IMR-90 (cell line): ENCODE data around the gene DBH. TPM values are rescaled to one million over a fixed set of nuclear protein-coding genes. Genes with fewer than 3 reads are reported as not detected.

Experiments used
- ATAC-seq: fragments of 200-7000 bp; cut with Tn5 transposase; 2 replicates; pipeline ENCODE4 v1.9.1; 2020; ENCODE audit warnings: low read depth, mild to moderate bottlenecking, moderate library complexity
- BruUV-seq: library from RNA; stranded (reverse); fragments of 400-500 nt; replicated peaks from 2 replicates; lab custom pipeline; 2021; lab: Mats Ljungman, UMichigan
- CTCF ChIA-PET: fragments of 300-600 bp; formaldehyde crosslinking; extraction: SDS; loops from one replicate; lab custom pipeline; 2021; ENCODE audit warnings: antibody characterized with exemption; lab: Yijun Ruan, JAX
- POLR2A ChIA-PET: fragments of 300-600 bp; sonication (Branson Sonifier 250); formaldehyde crosslinking; loops from one replicate; lab custom pipeline; 2022; ENCODE audit warnings: antibody characterized with exemption; ENCODE audit not compliant: unreplicated experiment; lab: Charles Lee
- DNase-seq: peaks from one replicate; pipeline ENCODE4 v3.0.0; 2013
- H2AFZ ChIP-seq: replicated peaks from 2 replicates; pipeline ENCODE3; 2013; ENCODE audit warnings: low read length, mild to moderate bottlenecking; ENCODE audit not compliant: poor library complexity
- H2AK5ac ChIP-seq: 2 replicates; pipeline ENCODE4 v1.6.1; 2013; ENCODE audit warnings: low read depth, low read length, inconsistent platforms
- H2AK9ac ChIP-seq: replicated peaks from 2 replicates; pipeline ENCODE3; 2013; ENCODE audit warnings: mild to moderate bottlenecking, low read depth, low read length, moderate library complexity; ENCODE audit not compliant: poor library complexity
- H2BK120ac ChIP-seq: 2 replicates; pipeline ENCODE4 v1.6.1; 2013; ENCODE audit warnings: low read depth, low read length, inconsistent platforms
- H2BK15ac ChIP-seq: 3 replicates; pipeline ENCODE4 v1.6.1; 2013; ENCODE audit warnings: low read depth, low read length, inconsistent platforms
- H2BK20ac ChIP-seq: 2 replicates; pipeline ENCODE4 v1.6.1; 2013; ENCODE audit warnings: low read depth, mild to moderate bottlenecking, inconsistent platforms, low read length, moderate library complexity
- H2BK5ac ChIP-seq: 2 replicates; pipeline ENCODE4 v1.6.1; 2013; ENCODE audit warnings: mild to moderate bottlenecking, low read depth, low read length, inconsistent platforms; ENCODE audit not compliant: poor library complexity, severe bottlenecking
- H3K14ac ChIP-seq: replicated peaks from 2 replicates; pipeline ENCODE4 v1.6.1; 2013; ENCODE audit warnings: low read depth, low read length, inconsistent platforms
- H3K18ac ChIP-seq: 2 replicates; pipeline ENCODE4 v1.6.1; 2013; ENCODE audit warnings: low read depth, low read length, control low read depth
- H3K23ac ChIP-seq: 2 replicates; pipeline ENCODE4 v1.6.1; 2013; ENCODE audit warnings: low read depth, low read length, inconsistent platforms
- H3K27ac ChIP-seq: 2 replicates; pipeline ENCODE4 v1.5.1; 2013; ENCODE audit warnings: mild to moderate bottlenecking, control low read depth, low read length; ENCODE audit not compliant: insufficient read depth
- H3K27me3 ChIP-seq: 2 replicates; pipeline ENCODE4 v1.6.1; 2013; ENCODE audit warnings: low read length; ENCODE audit not compliant: control insufficient read depth, insufficient read depth
- H3K36me3 ChIP-seq: 2 replicates; pipeline ENCODE4 v1.6.1; 2013; ENCODE audit warnings: low read length, mixed read lengths; ENCODE audit not compliant: control insufficient read depth, insufficient read depth
- H3K4ac ChIP-seq: 2 replicates; pipeline ENCODE4 v1.6.1; 2013; ENCODE audit warnings: low read depth, low read length, inconsistent platforms
- H3K4me1 ChIP-seq: 2 replicates; pipeline ENCODE4 v1.6.1; 2013; ENCODE audit warnings: low read length, mixed read lengths; ENCODE audit not compliant: control insufficient read depth, insufficient read depth
- H3K4me2 ChIP-seq: 2 replicates; pipeline ENCODE4 v1.6.1; 2013; ENCODE audit warnings: low read depth, mild to moderate bottlenecking, control low read depth, low read length, moderate library complexity
- H3K4me3 ChIP-seq: 2 replicates; pipeline ENCODE4 v1.5.1; 2013; ENCODE audit warnings: low read depth, mild to moderate bottlenecking, control low read depth, low read length, moderate library complexity; ENCODE audit not compliant: insufficient read depth
- H3K56ac ChIP-seq: 2 replicates; pipeline ENCODE4 v1.6.1; 2013; ENCODE audit warnings: low read length, inconsistent platforms; ENCODE audit not compliant: insufficient read depth; ENCODE audit errors: extremely low read depth
- H3K79me1 ChIP-seq, 2 experiments: 2 replicates each; pipeline ENCODE4 v1.6.1; 2013; ENCODE audit warnings: low read length in 2 of 2, inconsistent platforms in 1 of 2, low read depth in 1 of 2
- H3K9ac ChIP-seq: 2 replicates; pipeline ENCODE4 v1.6.1; 2013; ENCODE audit warnings: low read depth, low read length, control low read depth
- H3K9me1 ChIP-seq: 2 replicates; pipeline ENCODE4 v1.6.1; 2013; ENCODE audit warnings: low read length, inconsistent platforms; ENCODE audit not compliant: insufficient read depth
- H3K9me3 ChIP-seq: 2 replicates; pipeline ENCODE4 v1.6.1; 2013; ENCODE audit warnings: low read length; ENCODE audit not compliant: control insufficient read depth, insufficient read depth
- H4K20me1 ChIP-seq: 2 replicates; pipeline ENCODE4 v1.6.1; 2013; ENCODE audit warnings: low read length, inconsistent platforms; ENCODE audit not compliant: insufficient read depth
- H4K5ac ChIP-seq: 2 replicates; pipeline ENCODE4 v1.6.1; 2013; ENCODE audit warnings: mild to moderate bottlenecking, low read depth, low read length, control low read depth
- H4K8ac ChIP-seq, 2 experiments: 2 replicates each; pipeline ENCODE4 v1.6.1; 2013; ENCODE audit warnings: low read depth in 2 of 2, low read length in 2 of 2, control low read depth in 1 of 2, inconsistent platforms in 1 of 2
- H4K91ac ChIP-seq: 2 replicates; pipeline ENCODE4 v1.6.1; 2013; ENCODE audit warnings: low read depth, low read length, inconsistent platforms; ENCODE audit not compliant: insufficient read depth
- BHLHE40 ChIP-seq: fragments of 150-350 bp; IDR thresholded peaks from 2 replicates; pipeline ENCODE4 v1.6.1; 2016; ENCODE audit warnings: mild to moderate bottlenecking, low read depth, low read length
- CEBPB ChIP-seq: IDR thresholded peaks from 2 replicates; pipeline ENCODE4 v1.6.1; 2012; ENCODE audit warnings: low read depth, low read length, improper control_type of control experiment
- CHD1 ChIP-seq: IDR thresholded peaks from 2 replicates; pipeline ENCODE4 v1.6.1; 2012; ENCODE audit warnings: low read depth, low read length, improper control_type of control experiment
- ELK1 ChIP-seq: fragments of 150-350 bp; IDR thresholded peaks from 2 replicates; pipeline ENCODE4 v1.6.1; 2016; ENCODE audit warnings: low read depth, mild to moderate bottlenecking, low read length, moderate library complexity, borderline replicate concordance
- FOS ChIP-seq: fragments of 150-350 bp; IDR thresholded peaks from 2 replicates; pipeline ENCODE4 v1.6.1; 2016; ENCODE audit warnings: low read depth, low read length
- MAFK ChIP-seq: IDR thresholded peaks from 2 replicates; pipeline ENCODE4 v1.6.1; 2012; ENCODE audit warnings: low read depth, low read length, improper control_type of control experiment
- MAZ ChIP-seq: IDR thresholded peaks from 2 replicates; pipeline ENCODE4 v1.6.1; 2012; ENCODE audit warnings: low read depth, mild to moderate bottlenecking, low read length, improper control_type of control experiment, moderate library complexity, borderline replicate concordance
- MXI1 ChIP-seq: IDR thresholded peaks from 2 replicates; pipeline ENCODE4 v1.6.1; 2012; ENCODE audit warnings: low read depth, mild to moderate bottlenecking, low read length, moderate library complexity, borderline replicate concordance
- NFE2L2 ChIP-seq: fragments of 150-350 bp; IDR thresholded peaks from 2 replicates; pipeline ENCODE4 v1.6.1; 2016; ENCODE audit warnings: low read depth, mild to moderate bottlenecking, low read length
- POLR2A ChIP-seq: IDR thresholded peaks from 2 replicates; pipeline ENCODE4 v1.6.1; 2012; ENCODE audit warnings: mild to moderate bottlenecking, low read depth, low read length
- RCOR1 ChIP-seq: IDR thresholded peaks from 2 replicates; pipeline ENCODE4 v1.6.1; 2012; ENCODE audit warnings: mild to moderate bottlenecking, low read length, improper control_type of control experiment; ENCODE audit not compliant: insufficient replicate concordance
- RFX5 ChIP-seq: IDR thresholded peaks from 2 replicates; pipeline ENCODE4 v1.8.0; 2012; ENCODE audit warnings: low read depth, mild to moderate bottlenecking, low read length, moderate library complexity
- SMC3 ChIP-seq: fragments of 150-350 bp; IDR thresholded peaks from 2 replicates; pipeline ENCODE4 v1.6.1; 2016; ENCODE audit warnings: low read depth, mild to moderate bottlenecking, antibody characterized with exemption, low read length, moderate library complexity
- WGBS, 2 experiments: methylation state at CpG; one replicate each; pipeline versions ENCODE4 v1.1.5 to v1.1.7; 2013; ENCODE audit warnings: missing lambda C conversion rate in 2 of 2; ENCODE audit not compliant: insufficient read length in 1 of 2; ENCODE audit errors: extremely low coverage in 2 of 2; 5-methylcytosine and 5-hydroxymethylcytosine counted together
- dilution Hi-C: fragments of 300-500 bp; cut with HindIII; formaldehyde crosslinking; loops from one replicate; pipeline ENCODE4 v1.14.3; 2018; ENCODE audit warnings: low sequenced_read_pairs; ENCODE audit not compliant: unreplicated experiment
- in situ Hi-C: fragments of 300-500 bp; cut with MboI; formaldehyde crosslinking; loops from 3 replicates; pipeline ENCODE4 v1.14.3; 2019; ENCODE audit warnings: low sequenced_read_pairs, inconsistent platforms, mixed read lengths
- intact Hi-C: fragments of 100-400 bp; cut with micrococcal nuclease; formaldehyde crosslinking; loops from 2 replicates; pipeline ENCODE4 v1.10.0; 2022
- polyA plus RNA-seq, 3 experiments: library from polyadenylated mRNA; depleted of rRNA; stranded (reverse); fragments of >200 nt; gene quantifications; 2 replicates each; pipeline ENCODE4 v1.2.3, GENCODE V29; 2012; ENCODE audit warnings: low replicate concordance in 1 of 3
- total RNA-seq: library from RNA; depleted of rRNA; stranded (reverse); fragments of >200 nt; gene quantifications from 2 replicates; pipeline ENCODE4 v1.2.3, GENCODE V29; 2012
- TF ChIP-seq, protein P1 (sequence below): fragments of 150-350 bp; IDR thresholded peaks from 2 replicates; pipeline ENCODE4 v1.6.1; 2017; ENCODE audit warnings: mild to moderate bottlenecking, antibody characterized with exemption, low read length, low read depth
- TF ChIP-seq, protein P2 (sequence below): conservative IDR thresholded peaks from 2 replicates; pipeline ENCODE4 v1.5.1; 2012; ENCODE audit warnings: mild to moderate bottlenecking, low read depth, low read length, improper control_type of control experiment

The DBH gene
- total and polyA plus RNA-seq, 2 of the 4 experiments (the other 2 are of a cell fraction) = not detected

GRCh38 chr9:133682818-133683585, 46.8 kb downstream of the DBH start:
- 71% methylated on average over 9 of the region's 20 CpGs; no CpG with 5 or more reads in 1 of the 2 experiments for WGBS, 2 experiments
- Histone ChIP-seq H2AK5ac (no peak overlapping the region), H2AK9ac (no peak overlapping the region), H2BK15ac (no peak overlapping the region), H3K79me1 (no peaks in the 10 kb centered on the region), H3K9me1 (no peaks in the 10 kb centered on the region), H3K27me3 (no peaks in the 10 kb centered on the region; the same call in 1 of the 2 replicates), H3K4ac (no peak overlapping the region), H3K56ac (no peak overlapping the region), H2BK120ac (no peak overlapping the region), H3K4me1 (no peaks in the 10 kb centered on the region), H3K27ac (no peak overlapping the region), H3K9me3 (no peaks in the 10 kb centered on the region), H3K9ac (no peak overlapping the region), H3K18ac (no peak overlapping the region), H3K36me3 (no peaks in the 10 kb centered on the region), H2AFZ (peak overlapping the region; percentile 80), H4K20me1 (no peaks in the 10 kb centered on the region), H2BK20ac (no peak overlapping the region), H4K8ac (peak overlapping the region in 1 of 2 experiments; percentile 39; a peak in 2 of 4 replicates), H2BK5ac (no peak overlapping the region), H4K91ac (no peak overlapping the region), H3K23ac (no peak overlapping the region), H3K14ac (no peak overlapping the region), H4K5ac (no peak overlapping the region), H3K4me2 (no peak overlapping the region), H3K4me3 (no peak overlapping the region)
- BruUV-seq = no TSS peak
- TF ChIP-seq, protein P1, sequence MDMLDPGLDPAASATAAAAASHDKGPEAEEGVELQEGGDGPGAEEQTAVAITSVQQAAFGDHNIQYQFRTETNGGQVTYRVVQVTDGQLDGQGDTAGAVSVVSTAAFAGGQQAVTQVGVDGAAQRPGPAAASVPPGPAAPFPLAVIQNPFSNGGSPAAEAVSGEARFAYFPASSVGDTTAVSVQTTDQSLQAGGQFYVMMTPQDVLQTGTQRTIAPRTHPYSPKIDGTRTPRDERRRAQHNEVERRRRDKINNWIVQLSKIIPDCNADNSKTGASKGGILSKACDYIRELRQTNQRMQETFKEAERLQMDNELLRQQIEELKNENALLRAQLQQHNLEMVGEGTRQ = no peak
- TF ChIP-seq BHLHE40 (no peak), CHD1 (no peak), RCOR1 (no peak), MAFK (no peak), FOS (no peak), POLR2A (no peak), MAZ (no peak), CEBPB (no peak), MXI1 (no peak), ELK1 (no peak), RFX5 (no peak), SMC3 (no peak), NFE2L2 (no peak)
- TF ChIP-seq, protein P2, sequence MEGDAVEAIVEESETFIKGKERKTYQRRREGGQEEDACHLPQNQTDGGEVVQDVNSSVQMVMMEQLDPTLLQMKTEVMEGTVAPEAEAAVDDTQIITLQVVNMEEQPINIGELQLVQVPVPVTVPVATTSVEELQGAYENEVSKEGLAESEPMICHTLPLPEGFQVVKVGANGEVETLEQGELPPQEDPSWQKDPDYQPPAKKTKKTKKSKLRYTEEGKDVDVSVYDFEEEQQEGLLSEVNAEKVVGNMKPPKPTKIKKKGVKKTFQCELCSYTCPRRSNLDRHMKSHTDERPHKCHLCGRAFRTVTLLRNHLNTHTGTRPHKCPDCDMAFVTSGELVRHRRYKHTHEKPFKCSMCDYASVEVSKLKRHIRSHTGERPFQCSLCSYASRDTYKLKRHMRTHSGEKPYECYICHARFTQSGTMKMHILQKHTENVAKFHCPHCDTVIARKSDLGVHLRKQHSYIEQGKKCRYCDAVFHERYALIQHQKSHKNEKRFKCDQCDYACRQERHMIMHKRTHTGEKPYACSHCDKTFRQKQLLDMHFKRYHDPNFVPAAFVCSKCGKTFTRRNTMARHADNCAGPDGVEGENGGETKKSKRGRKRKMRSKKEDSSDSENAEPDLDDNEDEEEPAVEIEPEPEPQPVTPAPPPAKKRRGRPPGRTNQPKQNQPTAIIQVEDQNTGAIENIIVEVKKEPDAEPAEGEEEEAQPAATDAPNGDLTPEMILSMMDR = no peak
- ATAC-seq (no peak), DNase-seq (no peak)
- POLR2A ChIA-PET = no interaction called here
- intact Hi-C loops = no loop called here
- in situ Hi-C loops = no loop called here
- dilution Hi-C loops = no loop called here
- CTCF ChIA-PET = interaction anchor here (0.5 to 1.0 kb wide), 2 partner anchors 59 to 233 kb away, joined by 3 to 6 read pairs; no protein-coding TSS in a partner anchor
